ENCODE measurements around the gene DYNLT4.

- TF ChIP-seq, protein P1, sequence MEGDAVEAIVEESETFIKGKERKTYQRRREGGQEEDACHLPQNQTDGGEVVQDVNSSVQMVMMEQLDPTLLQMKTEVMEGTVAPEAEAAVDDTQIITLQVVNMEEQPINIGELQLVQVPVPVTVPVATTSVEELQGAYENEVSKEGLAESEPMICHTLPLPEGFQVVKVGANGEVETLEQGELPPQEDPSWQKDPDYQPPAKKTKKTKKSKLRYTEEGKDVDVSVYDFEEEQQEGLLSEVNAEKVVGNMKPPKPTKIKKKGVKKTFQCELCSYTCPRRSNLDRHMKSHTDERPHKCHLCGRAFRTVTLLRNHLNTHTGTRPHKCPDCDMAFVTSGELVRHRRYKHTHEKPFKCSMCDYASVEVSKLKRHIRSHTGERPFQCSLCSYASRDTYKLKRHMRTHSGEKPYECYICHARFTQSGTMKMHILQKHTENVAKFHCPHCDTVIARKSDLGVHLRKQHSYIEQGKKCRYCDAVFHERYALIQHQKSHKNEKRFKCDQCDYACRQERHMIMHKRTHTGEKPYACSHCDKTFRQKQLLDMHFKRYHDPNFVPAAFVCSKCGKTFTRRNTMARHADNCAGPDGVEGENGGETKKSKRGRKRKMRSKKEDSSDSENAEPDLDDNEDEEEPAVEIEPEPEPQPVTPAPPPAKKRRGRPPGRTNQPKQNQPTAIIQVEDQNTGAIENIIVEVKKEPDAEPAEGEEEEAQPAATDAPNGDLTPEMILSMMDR (IDR thresholded peaks at IDR 0.05; ENCODE audit: low read depth, low read length, missing input control) = no peak
- TF ChIP-seq FOXA1 (IDR thresholded peaks at IDR 0.05) (no peak), EGR1 (IDR thresholded peaks at IDR 0.05; ENCODE audit: low read depth in 2 of 2) (no peak), YY1 (IDR thresholded peaks at IDR 0.05) (no peak), ZBTB33 (IDR thresholded peaks at IDR 0.05) (no peak)
- TF ChIP-seq, protein P2, sequence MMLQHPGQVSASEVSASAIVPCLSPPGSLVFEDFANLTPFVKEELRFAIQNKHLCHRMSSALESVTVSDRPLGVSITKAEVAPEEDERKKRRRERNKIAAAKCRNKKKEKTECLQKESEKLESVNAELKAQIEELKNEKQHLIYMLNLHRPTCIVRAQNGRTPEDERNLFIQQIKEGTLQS (IDR thresholded peaks at IDR 0.05) = no peak
- TF ChIP-seq, protein P3, sequence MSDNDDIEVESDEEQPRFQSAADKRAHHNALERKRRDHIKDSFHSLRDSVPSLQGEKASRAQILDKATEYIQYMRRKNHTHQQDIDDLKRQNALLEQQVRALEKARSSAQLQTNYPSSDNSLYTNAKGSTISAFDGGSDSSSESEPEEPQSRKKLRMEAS (IDR thresholded peaks at IDR 0.05) = no peak
Measured at GRCh38 chr1:44817771-44818495, 10.8 kb upstream of the DYNLT4 start.
